ENCODE results near the gene NELFCD. TPM values are rescaled to one million over a fixed set of nuclear protein-coding genes. Genes with fewer than 3 reads are reported as not detected.

Gene NELFCD
- total RNA-seq, 4 donors from 2014 or later: 96.6 to 129 (median 113) TPM

- TF ChIP-seq POLR2A (IDR thresholded peaks at IDR 0.05) (no peak), CTCF (IDR thresholded peaks at IDR 0.05) (no peak)
- H3K27me3 ChIP-seq: no peaks in the 10 kb centered on the region
- H3K9me3 ChIP-seq: no peaks in the 10 kb centered on the region
- no peak overlapping the region for H3K27ac ChIP-seq
- H3K4me3 ChIP-seq (replicated peaks in 1 of 3): no peak overlapping the region
- intact Hi-C loops (cut with DNase I): no loop called here
- no peaks in the 10 kb centered on the region for H3K36me3 ChIP-seq
- WGBS, 2 donors: 85 to 90% methylated on average over 9 to 13 of the region's 14 CpGs
- DNase-seq: no peak
- peaks cover 4 to 6% of the 10 kb centered on the region in 2 donors for H3K4me1 ChIP-seq
These were observed 15.6 kb upstream of the NELFCD start for GRCh38 chr20:58965270-58966064.

GRCh38 chr20:58967652-58968429, 13.2 kb upstream of the NELFCD start:
- Histone ChIP-seq H3K27me3 (no peaks in the 10 kb centered on the region), H3K9me3 (no peaks in the 10 kb centered on the region), H3K36me3 (no peaks in the 10 kb centered on the region), H3K27ac (no peak overlapping the region), H3K4me3 (replicated peaks in 1 of 3) (no peak overlapping the region), H3K4me1 (peaks cover 4 to 6% of the 10 kb centered on the region in 2 donors)
- no peak for TF ChIP-seq CTCF (IDR thresholded peaks at IDR 0.05)
- no peak for TF ChIP-seq POLR2A (IDR thresholded peaks at IDR 0.05)
- DNase-seq: no peak
- intact Hi-C loops (cut with DNase I): no loop called here
- WGBS, 2 donors: 76 to 84% methylated on average over 7 to 9 of the region's 10 CpGs

GRCh38 chr20:58969439-58969838, 11.6 kb upstream of the NELFCD start:
- TF ChIP-seq POLR2A (IDR thresholded peaks at IDR 0.05): no peak
- TF ChIP-seq CTCF (IDR thresholded peaks at IDR 0.05): no peak
- no peaks in the 10 kb centered on the region for H3K36me3 ChIP-seq
- H3K27me3 ChIP-seq: no peaks in the 10 kb centered on the region
- no peaks in the 10 kb centered on the region for H3K9me3 ChIP-seq
- H3K4me3 ChIP-seq (replicated peaks in 1 of 3): no peak overlapping the region
- WGBS, 2 donors: 71 to 95% methylated on average over 2 of the region's 2 CpGs
- no peak overlapping the region for H3K27ac ChIP-seq
- no peak for DNase-seq
- intact Hi-C loops (cut with DNase I): no loop called here
- peaks cover 0 to 6% of the 10 kb centered on the region in 2 donors for H3K4me1 ChIP-seq

- no peaks in the 10 kb centered on the region for H3K27me3 ChIP-seq
- WGBS, 2 donors: 91 to 92% methylated on average over 1 of the region's 1 CpG
- no peak overlapping the region for H3K27ac ChIP-seq
- intact Hi-C loops (cut with DNase I): no loop called here
- peaks cover 0 to 3% of the 10 kb centered on the region in 2 donors for H3K4me1 ChIP-seq
- H3K36me3 ChIP-seq: no peaks in the 10 kb centered on the region
- no peaks in the 10 kb centered on the region for H3K9me3 ChIP-seq
- DNase-seq: no peak
- TF ChIP-seq POLR2A (IDR thresholded peaks at IDR 0.05) (no peak), CTCF (IDR thresholded peaks at IDR 0.05) (no peak)
- H3K4me3 ChIP-seq (replicated peaks in 1 of 3): no peak overlapping the region
These were observed 10.9 kb upstream of the NELFCD start for GRCh38 chr20:58970146-58970545.

- TF ChIP-seq CTCF (IDR thresholded peaks at IDR 0.05) (no peak), POLR2A (IDR thresholded peaks at IDR 0.05) (no peak)
- H3K27me3 ChIP-seq: no peaks in the 10 kb centered on the region
- H3K4me3 ChIP-seq (replicated peaks in 1 of 3): no peak overlapping the region
- no peak for DNase-seq
- 83 to 84% methylated on average over 5 to 6 of the region's 6 CpGs for WGBS, 2 donors
- H3K36me3 ChIP-seq: no peaks in the 10 kb centered on the region
- H3K4me1 ChIP-seq: no peaks in the 10 kb centered on the region
- intact Hi-C loops (cut with DNase I): no loop called here
- H3K9me3 ChIP-seq: no peaks in the 10 kb centered on the region
- no peak overlapping the region for H3K27ac ChIP-seq
These were observed 9.6 kb upstream of the NELFCD start for GRCh38 chr20:58971429-58971828.

Measured in thyroid gland (tissue), 4 donors.